ENCODE measurements around the gene NOBOX. TPM values are rescaled to one million over a fixed set of nuclear protein-coding genes. Genes with fewer than 3 reads are reported as not detected.

The NOBOX gene
- total RNA-seq, 1 donor from 2014 or later = not detected

Small RNA genes within 50 kb of the gene (small RNA-seq; reads per million reads assigned to genes)
- gene RNU6ATAC40P = not detected

Other genes with a start within 250 kb of the NOBOX start
- 6.6 TPM for gene CTAGE4, start 220.2 kb downstream of the NOBOX start, total RNA-seq
- gene ARHGEF35, start 207.9 kb downstream of the NOBOX start, total RNA-seq = 8.3 TPM
- not detected for gene OR2A42, start 164.1 kb downstream of the NOBOX start, total RNA-seq
- 7.4 TPM for gene OR2A7, start 138.9 kb downstream of the NOBOX start, total RNA-seq
- 0.98 TPM for gene CTAGE8, start 134.4 kb downstream of the NOBOX start, total RNA-seq
- gene OR2A1, start 91.3 kb downstream of the NOBOX start, total RNA-seq = 0.25 TPM
- 23.3 TPM for gene ARHGEF5, start 48.3 kb downstream of the NOBOX start, total RNA-seq